Nephron progenitor cell (in vitro differentiated cells): ENCODE results near the gene PLCH2.

Experiments used
- DNase-seq: peaks from one replicate; pipeline ENCODE4 v3.0.0; 2021
- H3K27ac Mint-ChIP-seq: 2 replicates; pipeline ENCODE4 v1.8.0; 2021; ENCODE audit warnings: mild to moderate bottlenecking, moderate library complexity, mixed read lengths
- H3K27me3 Mint-ChIP-seq: 2 replicates; pipeline ENCODE4 v1.8.0; 2021; ENCODE audit warnings: mild to moderate bottlenecking, low read depth, mixed read lengths; ENCODE audit not compliant: poor library complexity
- H3K36me3 Mint-ChIP-seq: 2 replicates; pipeline ENCODE4 v1.8.0; 2021; ENCODE audit warnings: low read depth, mixed read lengths
- H3K4me1 Mint-ChIP-seq: 2 replicates; pipeline ENCODE4 v1.8.0; 2021; ENCODE audit warnings: mixed read lengths
- H3K4me3 Mint-ChIP-seq: 2 replicates; pipeline ENCODE4 v1.8.0; 2021; ENCODE audit warnings: mild to moderate bottlenecking, moderate library complexity, mixed read lengths
- H3K9me3 Mint-ChIP-seq: 2 replicates; pipeline ENCODE4 v1.8.0; 2021; ENCODE audit warnings: mild to moderate bottlenecking, moderate library complexity, mixed read lengths
- TF ChIP-seq, protein P1 (sequence below): fragments of 200-600 bp; sonication (generic); IDR thresholded peaks from 2 replicates; pipeline ENCODE4 v1.5.0; 2021; ENCODE audit warnings: antibody characterized with exemption

The PLCH2 gene

DNA sequence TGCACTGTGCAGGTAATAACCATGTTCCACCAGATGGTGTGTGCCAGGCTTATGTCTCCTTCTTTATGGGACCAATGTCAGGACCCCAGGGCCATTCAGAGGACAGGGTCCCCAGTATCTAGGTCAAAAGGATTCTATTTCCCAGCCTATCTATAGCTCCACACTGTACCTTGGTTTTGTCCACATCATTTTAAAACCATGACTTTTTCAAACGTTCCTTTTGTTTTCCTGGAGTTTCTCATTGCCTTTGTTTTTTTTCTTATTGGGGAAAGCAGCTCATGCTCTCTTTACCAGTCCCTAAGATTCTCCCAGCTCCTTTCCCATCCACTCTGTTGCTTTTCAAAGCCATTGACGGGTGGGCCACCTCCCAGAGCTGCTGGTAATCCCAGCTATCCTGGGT, 12.6 kb downstream of the PLCH2 start:
- H3K27ac Mint-ChIP-seq: no peak overlapping the region
- H3K27me3 Mint-ChIP-seq: peaks cover 10% of the 10 kb centered on the region
- DNase-seq: no peak
- peaks cover 9% of the 10 kb centered on the region for H3K4me1 Mint-ChIP-seq
- no peak overlapping the region for H3K4me3 Mint-ChIP-seq
- H3K9me3 Mint-ChIP-seq: peaks cover 17% of the 10 kb centered on the region
- H3K36me3 Mint-ChIP-seq: no peaks in the 10 kb centered on the region
- TF ChIP-seq, protein P1, sequence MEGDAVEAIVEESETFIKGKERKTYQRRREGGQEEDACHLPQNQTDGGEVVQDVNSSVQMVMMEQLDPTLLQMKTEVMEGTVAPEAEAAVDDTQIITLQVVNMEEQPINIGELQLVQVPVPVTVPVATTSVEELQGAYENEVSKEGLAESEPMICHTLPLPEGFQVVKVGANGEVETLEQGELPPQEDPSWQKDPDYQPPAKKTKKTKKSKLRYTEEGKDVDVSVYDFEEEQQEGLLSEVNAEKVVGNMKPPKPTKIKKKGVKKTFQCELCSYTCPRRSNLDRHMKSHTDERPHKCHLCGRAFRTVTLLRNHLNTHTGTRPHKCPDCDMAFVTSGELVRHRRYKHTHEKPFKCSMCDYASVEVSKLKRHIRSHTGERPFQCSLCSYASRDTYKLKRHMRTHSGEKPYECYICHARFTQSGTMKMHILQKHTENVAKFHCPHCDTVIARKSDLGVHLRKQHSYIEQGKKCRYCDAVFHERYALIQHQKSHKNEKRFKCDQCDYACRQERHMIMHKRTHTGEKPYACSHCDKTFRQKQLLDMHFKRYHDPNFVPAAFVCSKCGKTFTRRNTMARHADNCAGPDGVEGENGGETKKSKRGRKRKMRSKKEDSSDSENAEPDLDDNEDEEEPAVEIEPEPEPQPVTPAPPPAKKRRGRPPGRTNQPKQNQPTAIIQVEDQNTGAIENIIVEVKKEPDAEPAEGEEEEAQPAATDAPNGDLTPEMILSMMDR: no peak

- H3K9me3 Mint-ChIP-seq: peaks cover 17% of the 10 kb centered on the region
- H3K36me3 Mint-ChIP-seq: no peaks in the 10 kb centered on the region
- H3K4me3 Mint-ChIP-seq: no peak overlapping the region
- TF ChIP-seq, protein P1: no peak
- H3K27ac Mint-ChIP-seq: no peak overlapping the region
- H3K4me1 Mint-ChIP-seq: peaks cover 17% of the 10 kb centered on the region
- DNase-seq: no peak
- peaks cover 10% of the 10 kb centered on the region for H3K27me3 Mint-ChIP-seq
Measured at GRCh38 chr1:2489615-2490014, 13.5 kb downstream of the PLCH2 start.

- Mint-ChIP-seq H3K36me3 (no peaks in the 10 kb centered on the region), H3K9me3 (peaks cover 17% of the 10 kb centered on the region), H3K27me3 (peaks cover 12% of the 10 kb centered on the region), H3K27ac (no peak overlapping the region), H3K4me3 (no peak overlapping the region), H3K4me1 (peaks cover 17% of the 10 kb centered on the region)
- DNase-seq: no peak
- TF ChIP-seq, protein P1: no peak
Measured at GRCh38 chr1:2492091-2492490, 16.0 kb downstream of the PLCH2 start.

DNA sequence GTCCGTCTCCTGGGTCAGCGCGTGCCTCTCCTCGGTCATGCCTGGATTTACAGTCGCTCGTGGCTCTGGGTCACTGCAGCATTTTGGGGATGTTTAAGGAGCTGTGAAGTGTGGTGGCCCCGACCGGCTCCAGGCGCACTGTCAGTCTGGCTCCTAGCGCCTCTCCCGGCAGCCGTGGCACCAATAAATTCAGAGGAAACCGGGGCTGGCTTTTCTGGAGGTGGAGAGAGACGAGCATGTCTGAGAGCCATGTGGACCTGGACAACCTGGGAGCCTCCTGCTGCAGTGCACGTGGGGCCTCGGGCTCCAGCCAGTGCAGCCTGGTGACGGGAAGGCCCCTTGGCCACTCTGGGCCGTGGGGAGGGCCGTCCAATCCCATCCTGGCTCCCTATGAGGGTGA, 17.1 kb downstream of the PLCH2 start:
- H3K36me3 Mint-ChIP-seq: no peaks in the 10 kb centered on the region

DNA sequence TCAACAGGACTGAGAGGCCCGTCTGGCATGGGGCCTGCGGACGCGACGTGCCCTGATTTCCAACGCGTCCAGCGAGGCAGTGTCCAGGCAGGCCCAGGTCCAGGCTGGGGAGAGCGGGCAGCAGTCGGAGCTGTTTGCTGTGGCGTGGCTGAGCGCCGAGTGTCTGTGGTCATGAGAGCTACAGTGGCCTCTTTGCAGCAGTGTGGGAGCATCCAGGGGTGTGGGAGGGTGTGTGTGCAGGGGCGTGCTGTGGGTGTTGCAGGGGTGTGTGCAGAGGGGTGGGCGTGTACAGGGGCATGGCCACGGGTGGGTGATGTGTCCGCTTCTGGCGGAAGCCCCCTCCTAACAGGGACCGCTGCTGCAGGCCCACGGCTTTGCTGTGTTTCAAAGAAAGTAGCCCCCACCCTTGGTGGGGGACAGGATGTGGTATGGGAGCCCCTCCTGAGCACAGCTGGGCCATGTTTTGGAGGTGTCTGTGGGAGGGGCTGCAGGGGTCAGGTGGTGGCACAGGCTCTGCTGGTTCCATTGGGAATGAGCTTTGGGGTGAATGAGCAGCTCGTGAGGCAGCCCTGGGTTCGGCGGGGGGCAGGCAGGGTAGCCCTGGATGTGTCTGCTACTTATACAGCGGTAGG, 17.7 kb downstream of the PLCH2 start:
- Mint-ChIP-seq H3K36me3 (no peaks in the 10 kb centered on the region), H3K9me3 (peaks cover 9% of the 10 kb centered on the region), H3K4me3 (no peak overlapping the region), H3K27me3 (peaks cover 8% of the 10 kb centered on the region), H3K4me1 (peaks cover 17% of the 10 kb centered on the region), H3K27ac (no peak overlapping the region)
- TF ChIP-seq, protein P1: no peak
- DNase-seq: no peak

More for the DNA sequence above, 17.1 kb downstream of the PLCH2 start:
- no peak overlapping the region for H3K4me3 Mint-ChIP-seq
- DNase-seq: no peak
- TF ChIP-seq, protein P1: no peak
- H3K4me1 Mint-ChIP-seq: peaks cover 17% of the 10 kb centered on the region
- peaks cover 12% of the 10 kb centered on the region for H3K27me3 Mint-ChIP-seq
- peak overlapping the region; percentile 69 for H3K27ac Mint-ChIP-seq
- peaks cover 13% of the 10 kb centered on the region for H3K9me3 Mint-ChIP-seq

GRCh38 chr1:2494323-2494693, 18.2 kb downstream of the PLCH2 start:
- H3K4me3 Mint-ChIP-seq: no peak overlapping the region
- no peak for DNase-seq
- no peaks in the 10 kb centered on the region for H3K36me3 Mint-ChIP-seq
- H3K9me3 Mint-ChIP-seq: peaks cover 4% of the 10 kb centered on the region
- H3K4me1 Mint-ChIP-seq: peaks cover 17% of the 10 kb centered on the region
- TF ChIP-seq, protein P1: no peak
- peak overlapping the region; percentile 42 for H3K27ac Mint-ChIP-seq
- H3K27me3 Mint-ChIP-seq: peaks cover 8% of the 10 kb centered on the region
